NCI-H226 (cell line): ENCODE results near the gene KCTD15.

Experiments
- DNase-seq: peaks from one replicate; pipeline ENCODE4 v3.0.0-alpha.2; 2015

Gene KCTD15

DNA sequence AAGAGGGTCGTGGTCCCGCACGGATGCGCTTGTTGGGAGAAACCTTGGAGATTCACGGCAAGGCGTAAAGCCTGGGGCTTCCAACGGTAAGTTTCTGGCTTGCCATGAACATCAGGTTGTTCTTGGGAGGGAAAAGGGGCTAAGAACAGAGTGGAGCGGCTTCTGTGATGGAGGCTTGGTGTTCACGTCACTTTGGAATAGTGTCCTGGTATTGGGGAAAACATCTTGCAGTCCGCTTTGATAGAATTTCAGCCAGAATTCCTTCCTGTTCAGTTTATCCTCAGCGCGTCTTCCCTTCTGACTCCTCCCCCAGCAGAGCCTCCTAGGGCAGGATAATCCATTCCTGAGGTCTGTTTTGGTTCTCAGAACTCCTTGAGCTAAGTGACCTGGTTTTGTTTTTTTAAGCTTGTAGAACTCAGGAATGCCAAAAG lies 2.0 kb downstream of the KCTD15 start:
- DNase-seq = no peak

DNA sequence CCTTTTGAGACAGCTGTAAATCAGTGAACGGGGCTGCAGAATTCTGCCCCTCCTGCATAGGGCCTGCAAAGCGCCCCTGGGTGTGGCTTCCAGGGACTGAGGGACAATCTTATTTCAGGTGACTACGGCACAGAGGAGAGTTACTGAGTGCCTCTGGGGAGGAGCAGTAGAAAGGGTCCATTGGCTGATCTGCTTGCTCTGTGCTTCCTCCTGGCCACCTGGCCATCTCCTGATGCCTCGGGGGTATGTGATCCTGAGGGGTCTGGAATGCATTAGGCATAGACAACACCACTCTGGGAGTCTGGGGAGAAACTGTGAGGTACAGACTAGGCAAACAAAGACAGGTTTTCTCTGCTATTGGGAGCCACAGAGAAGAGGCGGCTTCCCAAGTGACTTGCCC lies 2.8 kb downstream of the KCTD15 start:
- no peak for DNase-seq

DNA sequence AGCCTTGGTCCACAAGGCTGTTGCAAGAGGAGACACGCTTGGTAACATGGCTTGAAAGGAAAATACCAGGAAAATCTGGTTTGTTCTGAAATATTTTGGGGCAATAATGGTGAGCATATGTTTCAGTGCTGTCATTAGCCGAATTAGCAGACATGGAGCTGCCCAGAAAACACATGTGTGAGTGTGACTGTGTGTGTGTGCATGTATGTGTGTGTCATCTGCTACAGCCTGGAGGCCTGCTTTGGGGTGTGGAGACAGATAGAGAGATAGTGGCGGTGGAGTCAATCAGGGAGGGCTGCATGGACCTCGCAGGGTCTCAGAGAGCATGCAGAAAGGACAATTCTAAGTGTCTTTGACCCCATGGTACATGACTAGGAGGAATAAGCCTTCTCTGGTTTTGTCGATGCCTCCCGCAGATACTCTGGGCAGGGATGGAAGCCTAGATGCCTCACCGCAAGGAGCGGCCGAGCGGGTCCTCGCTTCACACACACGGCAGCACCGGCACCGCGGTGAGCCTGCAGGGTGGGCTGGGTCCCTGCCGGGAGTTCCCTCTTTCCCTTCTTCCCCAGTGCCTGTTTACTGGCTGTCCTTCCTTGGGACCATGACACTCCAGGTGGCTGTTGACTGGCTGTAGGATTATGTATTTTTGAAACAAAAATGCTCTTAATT lies 3.5 kb downstream of the KCTD15 start:
- no peak for DNase-seq

DNA sequence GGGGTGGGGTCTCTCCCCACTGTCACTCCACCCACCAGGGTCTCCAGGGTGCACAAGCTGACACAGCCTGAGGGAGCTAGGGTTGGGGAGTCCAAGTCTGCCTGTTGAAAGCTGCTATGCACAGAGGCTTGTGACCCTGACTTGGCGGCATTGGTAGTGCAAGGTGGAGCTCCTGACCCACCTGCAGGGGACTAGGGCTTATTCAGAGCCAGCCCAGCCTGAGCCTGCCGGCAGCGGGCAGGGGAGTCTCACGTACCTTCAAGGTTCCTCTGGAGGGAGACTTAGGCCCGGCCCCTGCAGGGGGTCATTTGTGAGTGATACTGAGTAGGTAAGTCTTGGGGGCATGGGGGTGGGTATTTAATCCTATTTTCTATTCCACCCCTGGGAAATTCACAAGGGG lies 4.7 kb downstream of the KCTD15 start:
- DNase-seq = no peak

DNA sequence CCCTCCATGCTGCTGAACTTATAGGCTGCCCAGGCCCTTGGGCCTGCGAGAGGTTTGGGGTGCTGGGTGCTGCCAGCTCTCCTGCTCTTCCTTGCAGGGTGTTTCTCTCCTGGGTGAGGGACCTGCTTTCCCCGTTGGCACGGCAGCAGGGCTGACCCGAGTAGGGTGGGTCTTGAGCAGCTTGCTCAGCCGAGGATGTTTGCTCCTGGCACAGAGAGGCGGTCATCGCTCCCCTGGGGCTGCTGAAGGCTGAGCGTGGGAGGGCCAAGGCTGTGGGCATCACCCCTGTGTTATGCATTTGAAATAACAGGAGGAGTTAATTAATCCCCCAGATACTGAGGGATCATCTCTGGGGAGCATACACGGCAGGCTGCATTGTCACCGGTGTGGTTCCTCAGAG lies 5.3 kb downstream of the KCTD15 start:
- DNase-seq = peak; percentile 35

DNA sequence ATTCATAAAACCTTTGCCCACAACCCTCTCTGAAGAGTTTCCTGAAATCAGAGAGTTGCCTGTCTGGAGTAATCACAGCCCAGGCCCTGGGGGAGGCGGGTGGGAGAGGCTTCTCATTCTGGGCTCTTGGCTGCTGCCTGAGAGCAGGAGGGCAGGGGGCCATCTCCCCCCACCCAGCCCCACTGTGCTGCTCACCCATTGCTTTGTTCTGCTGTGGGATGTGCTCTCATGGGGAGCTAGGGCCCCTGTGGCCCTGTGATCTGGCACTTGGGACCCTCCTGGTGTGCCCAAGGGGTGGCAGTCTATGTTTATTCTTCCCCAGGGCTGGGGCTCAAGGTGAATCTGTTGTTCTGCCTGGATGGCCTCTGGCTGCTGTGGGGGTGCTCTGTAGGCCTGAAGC lies 6.1 kb downstream of the KCTD15 start:
- no peak for DNase-seq

DNA sequence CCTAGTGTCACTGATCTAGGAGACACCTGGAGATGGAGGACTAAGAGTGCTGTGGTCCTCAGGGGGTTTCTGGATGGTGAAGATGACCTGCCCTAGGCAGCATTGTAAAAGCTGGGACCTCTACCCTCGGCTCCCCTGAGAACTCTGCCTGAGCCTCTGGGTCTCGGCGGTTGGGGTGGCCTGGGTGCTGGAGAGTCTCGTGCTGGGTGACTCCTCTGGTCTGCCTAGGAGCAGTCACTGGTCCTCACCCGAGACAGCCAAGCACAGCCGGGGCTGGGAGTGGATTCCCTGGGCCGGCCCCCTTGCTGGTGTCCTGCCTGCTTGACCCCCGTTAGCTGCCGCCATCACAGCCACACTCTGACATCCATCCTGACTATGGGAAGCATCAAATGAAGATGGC lies 6.7 kb downstream of the KCTD15 start:
- no peak for DNase-seq

DNA sequence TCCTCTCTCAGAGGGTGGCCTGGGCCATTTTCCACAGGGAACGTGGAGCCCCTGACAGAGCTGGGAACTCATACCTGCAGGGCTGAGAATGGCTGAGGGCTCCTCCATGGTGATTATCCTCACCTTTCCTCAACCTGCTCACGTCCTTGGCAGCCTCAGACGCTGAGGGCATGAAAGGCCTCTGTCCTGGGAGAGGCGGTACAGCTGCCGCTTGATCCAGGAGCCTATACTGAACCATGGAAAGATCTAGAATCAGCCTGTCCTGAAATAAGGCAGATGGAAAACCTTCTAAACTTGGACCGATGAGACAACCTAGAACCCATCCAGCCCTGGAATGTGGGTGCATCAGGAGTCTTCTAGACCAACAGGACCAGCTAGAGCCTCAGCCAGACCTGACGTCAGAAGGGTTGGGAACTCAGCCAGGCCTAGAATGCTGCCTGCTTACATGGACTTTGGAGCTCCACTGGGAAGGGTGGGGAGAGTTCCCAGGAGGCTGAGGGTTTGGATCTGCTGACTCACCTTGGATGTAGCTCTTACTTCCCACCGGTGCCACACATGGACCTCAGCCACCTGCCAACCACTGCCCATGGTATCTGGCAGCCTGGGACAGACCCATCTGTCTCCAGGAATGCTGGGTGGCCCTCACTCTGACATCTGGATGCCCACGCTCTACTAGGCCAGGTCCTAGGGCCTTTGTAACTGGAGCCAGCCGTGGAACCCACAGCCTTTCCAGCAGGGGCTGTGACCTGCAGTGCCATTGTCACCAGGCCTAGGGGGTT lies 7.5 kb downstream of the KCTD15 start:
- peak; percentile 89 for DNase-seq

DNA sequence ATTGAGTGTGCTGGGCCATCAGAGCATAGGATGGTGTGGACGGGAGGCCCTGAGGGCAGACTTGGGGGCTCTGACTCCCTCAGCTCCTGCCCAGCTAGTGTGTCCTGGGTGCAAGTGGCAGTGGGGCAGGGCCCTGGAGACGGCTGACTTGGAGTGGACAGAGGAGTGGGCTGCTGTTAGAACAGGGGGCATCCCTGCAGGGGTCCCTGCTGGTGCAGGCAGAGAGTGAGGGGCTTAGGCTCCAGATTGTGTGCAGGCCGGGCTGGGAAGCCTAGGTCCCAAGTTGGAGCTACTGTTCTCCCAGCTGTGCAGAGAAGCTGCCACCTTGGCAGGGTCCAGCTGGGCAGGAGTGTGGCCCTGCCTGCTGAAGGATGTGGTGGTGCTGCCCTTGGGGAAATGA lies 8.6 kb downstream of the KCTD15 start:
- no peak for DNase-seq

DNA sequence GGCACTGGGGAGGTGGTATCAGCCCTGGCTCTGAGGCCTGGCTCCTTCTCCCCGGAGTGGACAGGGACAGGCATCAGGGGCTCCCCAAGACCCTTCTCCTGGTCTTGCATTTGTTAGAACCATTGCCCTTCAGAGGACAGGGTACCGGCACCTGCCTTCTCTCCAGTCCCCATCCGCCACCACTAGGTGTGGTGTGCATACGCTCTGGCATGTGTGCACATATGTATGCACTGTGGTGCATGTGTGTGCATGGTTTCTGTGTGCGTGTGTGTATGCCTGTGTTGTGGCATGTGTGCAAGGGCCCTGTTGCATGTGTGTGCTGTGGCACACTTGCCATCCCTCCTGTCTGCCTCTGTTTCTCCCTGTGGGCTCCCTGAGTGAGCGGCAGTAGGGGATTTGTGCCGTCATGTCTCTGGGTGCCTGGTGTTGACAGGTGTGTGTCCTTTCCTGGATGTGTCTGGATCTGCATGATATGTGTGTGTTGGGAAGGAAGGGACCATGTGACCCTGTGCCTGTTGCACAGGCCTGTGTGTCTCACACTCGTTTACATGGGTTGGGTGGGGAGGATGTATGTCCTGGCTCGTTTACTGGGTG lies 9.3 kb downstream of the KCTD15 start:
- no peak for DNase-seq

DNA sequence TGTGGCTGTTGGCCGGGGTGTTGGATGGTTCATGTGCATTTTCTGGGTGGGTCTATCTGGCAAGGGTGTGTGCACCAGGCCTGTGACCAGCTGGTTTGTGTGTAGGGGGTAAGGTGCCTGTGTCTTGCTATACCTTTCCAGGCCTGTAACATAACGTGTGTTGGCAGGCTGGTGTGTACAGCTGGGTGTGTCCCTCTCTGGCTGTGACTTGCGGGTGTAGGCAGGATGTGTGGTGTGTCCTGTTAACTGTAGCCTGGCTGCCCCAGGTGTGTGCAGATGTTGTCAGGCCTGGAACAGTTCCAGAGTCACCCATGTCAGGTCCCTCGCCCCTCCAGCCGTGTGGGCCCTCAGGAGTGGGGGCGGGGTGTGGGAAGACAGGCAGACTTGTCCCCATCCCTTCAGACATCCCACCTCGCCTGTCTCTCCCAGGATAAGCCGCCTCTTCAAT lies 9.8 kb downstream of the KCTD15 start:
- no peak for DNase-seq

DNA sequence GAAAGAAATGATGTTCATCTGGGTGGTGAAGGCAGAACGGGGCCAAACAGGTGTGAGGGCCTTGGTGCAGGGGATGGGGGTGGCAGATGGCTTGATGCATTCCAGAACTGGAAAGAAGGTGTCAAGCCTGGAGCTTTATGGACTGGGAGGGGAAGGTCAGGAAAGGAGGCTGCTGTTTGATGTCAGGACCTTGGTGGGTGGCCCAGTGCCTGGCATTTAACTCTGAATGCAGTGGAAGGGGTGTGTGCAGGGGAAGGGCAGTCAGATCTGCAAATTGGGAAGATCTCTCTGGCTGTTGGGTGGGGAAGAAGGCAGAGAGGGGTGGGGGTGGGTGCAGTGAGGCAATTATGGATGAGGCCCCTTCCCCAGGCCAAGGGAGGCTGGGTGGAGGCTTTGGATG lies 11.7 kb downstream of the KCTD15 start:
- DNase-seq = no peak

DNA sequence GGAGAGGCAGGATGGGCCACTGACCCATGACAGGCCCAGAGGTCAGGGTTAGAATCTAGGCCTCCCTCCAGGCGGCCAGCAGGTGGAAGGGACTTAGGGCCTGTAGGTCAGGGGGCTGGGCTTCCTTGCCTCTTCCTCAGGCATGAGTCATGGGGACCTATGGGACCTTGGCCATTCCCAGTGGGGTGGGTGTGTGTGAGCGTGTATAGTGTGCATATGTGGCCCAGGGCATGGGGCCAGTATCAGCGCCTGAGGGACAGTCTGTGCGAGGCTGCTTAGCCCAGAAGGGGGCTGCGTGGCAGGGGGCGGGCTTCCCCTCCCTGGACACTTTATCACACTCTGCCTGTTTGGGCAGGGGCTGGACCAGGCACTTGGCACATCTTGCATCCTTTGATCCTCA lies 13.3 kb downstream of the KCTD15 start:
- no peak for DNase-seq

DNA sequence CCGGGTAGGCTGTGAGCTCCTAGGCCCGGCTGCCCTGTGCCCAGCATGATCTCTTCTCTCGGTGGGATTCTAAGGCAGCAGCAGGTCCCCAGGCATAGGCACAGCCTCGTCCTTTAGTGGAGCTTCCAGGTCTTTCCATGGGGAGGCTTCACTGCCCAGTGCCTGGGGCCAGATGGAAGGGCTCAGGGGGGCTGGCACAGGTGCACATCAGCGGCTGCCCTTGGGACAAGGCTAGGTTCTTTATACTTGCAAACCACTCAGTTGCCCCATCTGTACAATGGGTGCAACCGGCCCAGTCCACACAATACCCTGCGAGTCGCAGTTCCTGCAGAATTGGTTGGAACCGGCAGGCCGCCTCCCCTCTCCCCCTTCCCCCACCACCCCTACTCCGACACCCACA lies 14.2 kb downstream of the KCTD15 start:
- DNase-seq = no peak

DNA sequence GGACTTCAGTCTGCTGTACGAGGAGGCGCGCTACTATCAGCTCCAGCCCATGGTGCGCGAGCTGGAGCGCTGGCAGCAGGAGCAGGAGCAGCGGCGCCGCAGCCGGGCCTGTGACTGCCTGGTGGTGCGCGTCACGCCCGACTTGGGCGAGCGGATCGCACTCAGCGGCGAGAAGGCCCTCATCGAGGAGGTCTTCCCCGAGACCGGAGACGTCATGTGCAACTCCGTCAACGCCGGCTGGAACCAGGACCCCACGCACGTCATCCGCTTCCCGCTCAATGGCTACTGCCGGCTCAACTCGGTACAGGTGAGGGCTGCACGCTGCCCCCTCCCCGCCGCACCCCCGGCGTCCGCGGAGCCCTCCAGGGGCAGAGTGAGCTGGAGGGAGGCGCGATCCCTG lies 14.6 kb downstream of the KCTD15 start:
- DNase-seq = no peak

DNA sequence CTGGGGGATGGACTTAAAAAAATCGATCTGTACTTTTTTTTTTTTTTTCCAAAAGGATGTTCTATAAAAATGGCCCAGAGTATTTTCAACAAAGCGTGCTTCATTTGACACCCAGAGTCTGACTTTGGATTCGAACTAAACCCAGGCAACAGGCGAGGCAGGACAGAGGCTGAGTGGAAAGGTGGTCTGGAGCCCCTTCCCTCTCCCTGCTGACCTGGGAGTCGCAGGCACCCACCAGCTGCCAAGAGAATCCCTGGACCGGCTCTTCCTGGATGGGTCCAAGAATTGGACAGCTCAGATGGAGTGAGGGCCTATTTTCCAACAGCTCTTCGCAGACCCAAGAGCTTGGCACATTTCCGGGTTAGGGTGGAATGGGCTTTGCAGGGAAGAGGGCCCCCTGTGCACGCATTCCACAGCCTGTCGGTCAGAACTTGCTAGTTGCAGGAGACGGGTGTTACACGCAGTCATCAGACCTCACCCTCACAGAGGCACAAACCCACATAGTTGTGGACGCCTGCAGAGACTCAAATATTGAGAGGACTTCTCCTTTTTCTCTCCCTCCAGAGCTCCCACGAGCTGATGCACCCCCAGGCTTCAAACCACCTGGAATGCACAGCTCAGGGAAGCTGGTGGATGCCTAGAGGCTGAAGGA lies 15.2 kb downstream of the KCTD15 start:
- DNase-seq = no peak

DNA sequence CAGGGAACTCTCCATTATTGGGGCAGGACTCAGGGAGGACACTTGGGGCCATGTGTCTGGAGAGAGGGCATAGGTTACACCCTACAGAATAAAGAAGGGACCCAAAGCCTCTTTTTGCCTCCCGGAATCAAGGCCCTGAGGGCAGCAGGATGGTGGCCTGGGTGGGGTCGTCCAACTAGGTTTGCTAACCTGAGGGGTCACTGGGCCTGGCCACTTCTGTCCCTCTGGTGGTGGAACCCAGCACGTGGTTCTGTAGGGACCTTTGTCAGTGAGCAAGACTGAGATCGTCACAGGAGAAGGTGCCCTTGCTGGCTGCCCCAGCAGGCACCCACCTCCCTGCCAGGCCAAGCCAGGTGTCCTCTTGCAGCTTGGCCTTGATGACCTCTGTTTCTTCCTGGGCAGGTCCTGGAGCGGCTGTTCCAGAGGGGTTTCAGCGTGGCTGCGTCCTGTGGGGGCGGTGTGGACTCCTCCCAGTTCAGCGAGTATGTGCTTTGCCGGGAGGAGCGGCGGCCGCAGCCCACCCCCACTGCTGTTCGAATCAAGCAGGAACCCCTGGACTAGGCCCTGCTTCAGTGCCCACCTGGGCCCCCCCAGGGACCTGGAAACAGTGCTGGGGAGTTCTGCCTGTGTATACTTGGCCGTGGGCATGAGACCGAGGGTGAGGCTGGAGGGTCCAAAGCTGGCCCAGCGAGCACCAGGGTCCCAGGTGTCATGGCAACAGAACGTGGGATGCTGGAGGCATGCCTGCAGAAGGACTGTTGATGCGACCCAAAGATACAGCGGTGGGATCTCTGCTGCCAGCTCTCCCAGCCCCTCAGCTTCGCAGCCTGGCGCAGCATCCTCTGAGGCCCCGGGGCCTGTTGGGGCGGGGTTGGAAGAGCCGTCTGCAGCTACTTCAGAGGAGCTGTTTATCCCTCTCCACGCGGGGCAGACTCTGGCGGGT lies 16.0 kb downstream of the KCTD15 start:
- no peak for DNase-seq

DNA sequence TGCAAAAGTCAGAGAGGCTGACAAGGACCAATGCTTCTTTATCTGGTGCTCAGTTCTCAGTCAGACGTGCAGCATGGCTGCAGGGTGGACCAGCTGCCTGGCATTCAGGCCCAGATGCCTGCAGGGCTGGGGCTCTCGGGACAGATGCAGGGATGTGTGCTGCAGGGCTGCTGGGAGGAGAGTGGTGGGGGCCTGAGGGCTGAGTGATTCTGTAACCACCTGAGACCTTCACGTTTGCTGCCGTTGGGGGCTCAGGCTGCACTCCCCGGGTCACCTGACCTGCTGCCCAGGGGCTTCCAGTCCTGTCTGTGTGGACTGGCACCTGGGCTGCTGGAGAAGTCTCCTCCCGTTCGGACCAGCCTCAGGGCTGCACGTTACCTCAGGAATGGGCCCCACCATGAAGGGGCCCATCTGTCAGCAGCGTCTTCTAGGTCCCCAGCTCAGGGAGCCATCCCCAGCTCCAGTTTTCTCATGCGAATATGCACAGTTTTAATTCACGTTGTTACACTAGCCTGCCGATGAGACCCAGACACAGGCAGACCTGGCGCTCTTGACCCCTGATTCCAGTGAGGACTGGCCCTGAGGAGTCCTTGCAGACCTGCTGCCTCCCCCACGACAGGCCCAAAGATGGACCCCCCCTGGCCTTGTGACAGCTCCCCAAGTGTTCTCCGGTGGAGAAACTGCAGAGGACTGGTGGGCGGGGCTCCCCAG lies 16.9 kb downstream of the KCTD15 start:
- no peak for DNase-seq

DNA sequence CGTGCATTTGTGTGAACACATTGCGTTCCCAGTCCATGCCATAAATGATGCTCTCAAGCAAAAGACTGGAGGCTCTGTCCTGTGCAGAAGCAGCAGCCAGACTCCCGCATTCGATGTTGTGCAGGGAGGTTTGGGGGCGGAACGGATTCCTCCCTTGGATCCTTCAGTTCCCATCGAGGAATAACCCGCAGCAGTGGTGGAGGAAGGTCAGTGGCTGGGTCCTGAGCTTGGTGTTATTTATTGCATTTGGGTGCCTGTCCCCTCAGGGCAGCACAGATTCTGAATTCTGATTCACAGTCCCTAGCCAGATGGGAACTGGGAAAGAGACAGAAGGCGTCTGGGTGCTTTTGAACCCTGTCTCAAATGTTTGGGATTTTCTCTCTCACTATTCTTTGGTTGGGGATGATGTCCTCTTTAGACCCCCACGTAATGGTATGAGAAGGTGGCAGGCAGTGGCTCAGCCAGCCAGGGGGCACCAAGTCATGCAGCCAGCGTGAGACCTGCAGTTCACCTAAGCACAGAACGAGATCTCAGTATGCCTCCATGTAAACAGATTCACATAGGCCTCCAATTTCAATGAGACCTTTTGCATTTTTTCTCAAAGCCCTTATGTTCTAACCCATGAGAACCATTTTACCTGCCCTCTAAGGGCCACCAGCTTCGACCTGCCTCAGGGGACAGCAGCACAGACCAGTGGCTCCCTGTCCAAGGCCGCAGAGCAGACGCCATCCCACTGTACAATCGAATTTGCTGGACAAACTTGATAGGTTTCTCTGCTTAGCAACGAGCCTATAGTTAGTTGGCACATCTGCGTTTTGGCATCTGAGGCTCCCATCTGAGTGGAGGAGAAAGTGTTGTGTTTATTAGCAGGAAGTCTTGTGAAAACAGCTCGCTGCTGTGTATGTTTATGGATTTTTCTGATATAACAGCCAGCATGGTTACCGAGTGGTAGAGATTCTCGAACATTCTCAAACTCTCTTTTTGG lies 17.8 kb downstream of the KCTD15 start:
- DNase-seq = no peak
